OCI-LY3 (cell line): ENCODE results near the gene WNK4.

ENCODE experiments used
- H2AFZ ChIP-seq: fragments of 200-600, 300-600 bp; shearing (Covaris generic); 2 replicates; pipeline ENCODE4 v1.6.0; 2014; ENCODE audit warnings: antibody characterized with exemption, low read depth, low read length
- H3K27ac ChIP-seq: fragments of 200-600, 300-600 bp; sonication (generic); 2 replicates; pipeline ENCODE4 v1.5.1; 2014; ENCODE audit warnings: mild to moderate bottlenecking, low read length, moderate library complexity, mixed read lengths
- H3K27me3 ChIP-seq: fragments of 200-600, 300-600 bp; sonication (generic); 2 replicates; pipeline ENCODE4 v1.6.1; 2014; ENCODE audit warnings: low read depth, low read length, mixed read lengths
- H3K36me3 ChIP-seq: fragments of 200-600, 300-600 bp; sonication (generic); replicated peaks from 2 replicates; pipeline ENCODE3; 2014; ENCODE audit warnings: low read depth, low read length, mixed read lengths
- H3K4me1 ChIP-seq: fragments of 300-600, 200-600 bp; sonication (generic); 2 replicates; pipeline ENCODE4 v1.6.1; 2014; ENCODE audit warnings: low read length, mixed read lengths
- H3K4me2 ChIP-seq: fragments of 200-600, 300-600 bp; sonication (generic); 2 replicates; pipeline ENCODE4 v1.6.1; 2014; ENCODE audit warnings: low read length, mixed read lengths
- H3K4me3 ChIP-seq: fragments of 300-600, 200-600 bp; sonication (generic); 2 replicates; pipeline ENCODE4 v1.5.1; 2014; ENCODE audit warnings: antibody characterized with exemption, mild to moderate bottlenecking, low read length, moderate library complexity
- H3K79me2 ChIP-seq: fragments of 300-600, 200-600 bp; shearing (Covaris generic); 2 replicates; pipeline ENCODE4 v1.6.1; 2014; ENCODE audit warnings: mild to moderate bottlenecking, low read length, mixed read lengths
- H3K9ac ChIP-seq: fragments of 300-600, 200-600 bp; shearing (Covaris generic); 2 replicates; pipeline ENCODE4 v1.6.0; 2014; ENCODE audit warnings: mild to moderate bottlenecking, low read length, moderate library complexity
- H3K9me3 ChIP-seq: fragments of 200-600, 300-600 bp; shearing (Covaris generic); 2 replicates; pipeline ENCODE4 v1.6.1; 2014; ENCODE audit warnings: low read length, mixed read lengths; ENCODE audit not compliant: insufficient read depth
- H4K20me1 ChIP-seq: fragments of 200-600, 300-600 bp; sonication (generic); 2 replicates; pipeline ENCODE4 v1.6.1; 2016; ENCODE audit warnings: low read length, mixed read lengths; ENCODE audit not compliant: insufficient read depth
- EZH2phosphoT487 ChIP-seq: fragments of 200-600 bp; shearing (Covaris generic); IDR thresholded peaks from 2 replicates; pipeline ENCODE4 v1.6.1; 2018; ENCODE audit warnings: antibody characterized with exemption, mixed run types, low read depth
- TF ChIP-seq, protein P1 (sequence below): fragments of 200-600, 300-600 bp; sonication (generic); IDR thresholded peaks from 2 replicates; pipeline ENCODE4 v1.5.1; 2014; ENCODE audit warnings: antibody characterized with exemption, low read length, low read depth

The WNK4 gene

DNA sequence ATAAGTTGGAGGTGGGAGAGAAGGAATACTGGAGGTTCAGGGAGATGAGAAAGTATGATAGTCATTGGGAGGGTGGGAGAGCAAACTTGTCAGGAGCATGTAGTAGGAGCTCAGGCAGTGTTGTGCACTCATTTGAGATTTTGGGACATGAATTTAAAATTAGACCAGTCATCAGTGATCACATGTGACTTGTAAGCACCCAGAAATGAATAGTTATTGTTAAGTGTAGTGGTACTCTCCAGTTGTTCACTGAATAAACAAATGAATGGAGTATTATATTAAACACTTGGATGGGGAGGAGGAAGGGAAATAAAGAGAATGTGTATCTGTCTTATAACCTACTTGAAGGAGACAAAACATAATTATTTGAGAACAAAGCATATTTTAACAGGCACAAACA lies 50.6 kb downstream of the WNK4 start:
- H2AFZ ChIP-seq = no peak overlapping the region
- H4K20me1 ChIP-seq = no peaks in the 10 kb centered on the region
- no peaks in the 10 kb centered on the region for H3K27me3 ChIP-seq
- no peaks in the 10 kb centered on the region for H3K9me3 ChIP-seq
- TF ChIP-seq EZH2phosphoT487 = no peak
- TF ChIP-seq, protein P1, sequence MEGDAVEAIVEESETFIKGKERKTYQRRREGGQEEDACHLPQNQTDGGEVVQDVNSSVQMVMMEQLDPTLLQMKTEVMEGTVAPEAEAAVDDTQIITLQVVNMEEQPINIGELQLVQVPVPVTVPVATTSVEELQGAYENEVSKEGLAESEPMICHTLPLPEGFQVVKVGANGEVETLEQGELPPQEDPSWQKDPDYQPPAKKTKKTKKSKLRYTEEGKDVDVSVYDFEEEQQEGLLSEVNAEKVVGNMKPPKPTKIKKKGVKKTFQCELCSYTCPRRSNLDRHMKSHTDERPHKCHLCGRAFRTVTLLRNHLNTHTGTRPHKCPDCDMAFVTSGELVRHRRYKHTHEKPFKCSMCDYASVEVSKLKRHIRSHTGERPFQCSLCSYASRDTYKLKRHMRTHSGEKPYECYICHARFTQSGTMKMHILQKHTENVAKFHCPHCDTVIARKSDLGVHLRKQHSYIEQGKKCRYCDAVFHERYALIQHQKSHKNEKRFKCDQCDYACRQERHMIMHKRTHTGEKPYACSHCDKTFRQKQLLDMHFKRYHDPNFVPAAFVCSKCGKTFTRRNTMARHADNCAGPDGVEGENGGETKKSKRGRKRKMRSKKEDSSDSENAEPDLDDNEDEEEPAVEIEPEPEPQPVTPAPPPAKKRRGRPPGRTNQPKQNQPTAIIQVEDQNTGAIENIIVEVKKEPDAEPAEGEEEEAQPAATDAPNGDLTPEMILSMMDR = no peak
- peaks cover 11% of the 10 kb centered on the region for H3K36me3 ChIP-seq
- no peak overlapping the region for H3K4me3 ChIP-seq
- peaks cover 13% of the 10 kb centered on the region for H3K4me1 ChIP-seq
- H3K79me2 ChIP-seq = peaks cover 40% of the 10 kb centered on the region
- H3K9ac ChIP-seq = no peak overlapping the region
- H3K27ac ChIP-seq = no peak overlapping the region
- H3K4me2 ChIP-seq = no peak overlapping the region

DNA sequence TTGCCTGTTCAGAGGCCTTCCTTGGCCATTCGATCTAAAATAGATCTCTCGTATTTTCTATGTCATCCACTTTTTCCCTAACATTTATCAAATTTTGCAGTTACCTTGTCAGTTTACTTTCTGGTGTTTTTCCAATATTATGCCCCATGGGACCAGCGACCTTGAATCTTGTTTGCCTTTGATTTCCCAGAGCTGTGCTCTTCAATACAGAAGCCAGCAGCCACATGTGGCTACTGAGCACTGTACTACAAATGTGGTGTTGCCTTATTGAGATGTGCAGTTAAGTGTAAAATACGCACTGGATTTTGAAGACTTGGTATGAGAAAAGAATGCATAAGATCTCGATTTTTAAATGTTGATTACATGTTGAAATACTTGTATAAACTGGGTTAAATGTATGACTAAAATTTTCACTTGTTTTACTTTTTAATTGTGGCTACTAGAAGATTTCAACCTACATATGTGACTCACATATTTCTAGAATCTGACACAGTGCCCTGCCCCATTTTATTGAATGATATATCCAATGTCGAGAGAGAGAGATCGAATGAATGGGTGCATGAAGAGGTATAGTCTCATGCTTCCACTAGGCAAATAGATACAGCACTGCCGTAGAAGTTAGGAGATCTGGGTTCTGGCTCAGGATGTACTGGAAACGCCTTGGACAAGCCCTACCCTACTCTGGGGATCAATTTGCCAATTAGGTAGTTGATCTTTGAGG lies 52.0 kb downstream of the WNK4 start:
- peak overlapping the region; percentile 98 for H3K4me2 ChIP-seq
- TF ChIP-seq, protein P1 = no peak
- no peak for TF ChIP-seq EZH2phosphoT487
- no peaks in the 10 kb centered on the region for H3K27me3 ChIP-seq
- H2AFZ ChIP-seq = peak overlapping the region; percentile 90
- peak overlapping the region; percentile 98 for H3K9ac ChIP-seq
- no peaks in the 10 kb centered on the region for H4K20me1 ChIP-seq
- H3K79me2 ChIP-seq = peaks cover 46% of the 10 kb centered on the region
- H3K36me3 ChIP-seq = peaks cover 16% of the 10 kb centered on the region
- peak overlapping the region; percentile 99 for H3K4me3 ChIP-seq
- no peaks in the 10 kb centered on the region for H3K9me3 ChIP-seq
- peak overlapping the region; percentile 74 for H3K27ac ChIP-seq
- H3K4me1 ChIP-seq = peaks cover 13% of the 10 kb centered on the region

DNA sequence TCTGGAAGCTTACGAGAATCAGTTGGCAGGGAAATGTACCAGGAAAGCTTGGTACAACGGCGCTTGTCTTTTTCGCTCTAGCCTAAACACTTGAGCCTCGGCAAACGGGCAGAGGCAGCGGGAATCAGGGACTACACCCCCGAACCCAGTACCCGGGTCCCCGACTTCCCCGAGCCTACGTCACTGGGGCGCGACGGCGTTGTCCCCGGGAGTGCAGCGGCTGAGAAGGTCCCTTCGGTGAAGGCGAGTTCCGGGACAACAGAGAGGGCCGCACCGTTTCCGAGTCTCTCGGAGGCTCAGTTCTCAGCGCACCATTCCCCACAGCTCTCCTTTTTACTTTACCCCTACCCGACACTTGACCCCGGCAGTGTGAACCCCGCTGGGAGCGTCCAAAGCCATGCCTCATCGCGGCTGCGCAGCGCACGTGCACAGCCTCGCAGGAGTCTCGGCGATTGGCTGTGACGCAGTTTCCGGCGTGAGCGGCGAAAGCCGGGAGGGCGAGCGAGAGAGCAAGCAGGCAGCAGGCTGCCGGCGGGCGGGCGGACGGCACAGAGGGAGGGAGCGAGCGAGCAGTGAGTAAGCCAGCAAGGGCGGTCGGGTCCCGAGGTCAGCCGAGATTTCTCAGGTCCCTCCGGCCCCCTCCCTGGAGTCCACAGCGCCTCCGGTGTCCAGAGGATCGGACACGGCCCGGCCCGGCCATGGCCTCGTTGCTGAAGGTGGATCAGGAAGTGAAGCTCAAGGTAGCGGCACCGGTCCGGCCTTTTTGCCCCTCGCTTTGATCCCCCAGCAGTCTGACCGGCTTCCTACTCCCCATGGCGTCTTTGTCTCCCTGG lies 52.7 kb downstream of the WNK4 start, which contains the start of gene PSME3:
PSME3 (plus strand) TSS at position 464 of the 833 bp plus-strand sequence; CDS start at position 699, 235 bp downstream.
- Histone ChIP-seq H4K20me1 (no peaks in the 10 kb centered on the region; the same call in 1 of the 2 replicates), H3K4me2 (peak within 1 kb of the TSS; percentile 98), H3K9me3 (no peaks in the 10 kb centered on the region), H3K36me3 (peaks cover 23% of the 10 kb centered on the region), H3K4me1 (peaks cover 13% of the 10 kb centered on the region), H3K79me2 (peaks cover 53% of the 10 kb centered on the region), H3K27me3 (no peaks in the 10 kb centered on the region), H2AFZ (peak within 1 kb of the TSS; percentile 90), H3K9ac (peak within 1 kb of the TSS; percentile 98), H3K27ac (peak within 1 kb of the TSS; percentile 74), H3K4me3 (peak within 1 kb of the TSS; percentile 99)
- TF ChIP-seq, protein P1 = no peak
- no peak for TF ChIP-seq EZH2phosphoT487
